ENCODE data around the gene CBFB. TPM values are rescaled to one million over a fixed set of nuclear protein-coding genes. Genes with fewer than 3 reads are reported as not detected.

Gene CBFB
- total RNA-seq, 1 experiment from 2014 or later = 76.3 TPM

- H3K4me2 ChIP-seq (ENCODE audit: insufficient read depth, insufficient read length, low read length) = peak overlapping the region; percentile 71
- no peaks in the 10 kb centered on the region for H3K27me3 ChIP-seq (ENCODE audit: insufficient read depth, low read length)
- H3T11ph ChIP-seq (ENCODE audit: low read length) = no peak overlapping the region
- H4K91ac ChIP-seq (ENCODE audit: insufficient read length, low read depth, low read length) = no peak overlapping the region
- peak overlapping the region; percentile 86 for H3K18ac ChIP-seq (ENCODE audit: insufficient read length, low read depth, low read length)
- H2AK5ac ChIP-seq (ENCODE audit: insufficient read length, low read length) = no peak overlapping the region
- H3K56ac ChIP-seq (ENCODE audit: insufficient read length, low read depth, low read length) = no peak overlapping the region
- H3K4ac ChIP-seq (ENCODE audit: low read depth, low read length) = no peak overlapping the region
- no peak overlapping the region for H3K27ac ChIP-seq (ENCODE audit: insufficient read length, low read depth, low read length)
- no peak overlapping the region for H2BK20ac ChIP-seq (ENCODE audit: low read depth, low read length, poor library complexity, severe bottlenecking)
- H3K79me1 ChIP-seq (ENCODE audit: insufficient read depth, low read depth, low read length, poor library complexity, severe bottlenecking) = no peaks in the 10 kb centered on the region
- H3K14ac ChIP-seq (ENCODE audit: insufficient read depth, low read length) = peak overlapping the region; percentile 72; the same call in 1 of the 2 replicates
- no peaks in the 10 kb centered on the region for H3K9me3 ChIP-seq (ENCODE audit: control insufficient read depth, low read depth, low read length)
- no peak for TF ChIP-seq CTCF (conservative IDR thresholded peaks at IDR 0.05)
- no peak overlapping the region for H2BK15ac ChIP-seq (ENCODE audit: low read depth, low read length)
- peaks cover 2% of the 10 kb centered on the region; the same call in 1 of the 2 replicates for H3K79me2 ChIP-seq (ENCODE audit: insufficient read depth, low read length)
- no peaks in the 10 kb centered on the region; the same call in 1 of the 2 replicates for H3K27me3 Mint-ChIP-seq (ENCODE audit: low read depth)
- peaks cover 0 to 21% (median 18%) of the 10 kb centered on the region in 3 experiments; a peak in 4 of 7 replicates for H3K36me3 Mint-ChIP-seq (ENCODE audit: insufficient read depth in 1 of 3, low read depth in 3 of 3)
- H3K23ac ChIP-seq (ENCODE audit: insufficient read length, low read depth, low read length) = no peak overlapping the region
- H3K23me2 ChIP-seq (ENCODE audit: insufficient read length, low read depth, low read length, poor library complexity, severe bottlenecking) = peaks cover 9% of the 10 kb centered on the region
- H4K20me1 ChIP-seq (ENCODE audit: control insufficient read depth, insufficient read depth, insufficient read length) = no peaks in the 10 kb centered on the region
- H4K8ac ChIP-seq (replicated peaks; ENCODE audit: insufficient read length, low read depth, low read length) = no peak overlapping the region
- H3K4me1 Mint-ChIP-seq = peaks cover 14 to 16% of the 10 kb centered on the region in 2 experiments
- H2BK12ac ChIP-seq (ENCODE audit: insufficient read length, low read depth, low read length) = no peak overlapping the region
- H3K4me3 Mint-ChIP-seq = peak overlapping the region; percentile 82 to 85
- H2BK120ac ChIP-seq (ENCODE audit: low read depth, low read length, poor library complexity, severe bottlenecking) = no peak overlapping the region
- H4K5ac ChIP-seq (ENCODE audit: insufficient read length, low read depth, low read length) = no peak overlapping the region
- peak overlapping the region; percentile 48 for H3K9ac ChIP-seq (ENCODE audit: extremely low read depth, insufficient read length, low read length)
- peak overlapping the region in 2 of 3 experiments; percentile 27 to 61; a peak in 3 of 7 replicates for H3K27ac Mint-ChIP-seq
- H2AFZ ChIP-seq (ENCODE audit: low read length) = no peak overlapping the region
- no CpG with 5 or more reads among the region's 10 CpGs for WGBS (ENCODE audit: extremely low coverage, insufficient read length, low lambda C conversion rate)
- H2BK5ac ChIP-seq (ENCODE audit: insufficient read length, low read length) = no peak overlapping the region
- no peaks in the 10 kb centered on the region for H3K9me3 Mint-ChIP-seq
- no peak for DNase-seq
- no peaks in the 10 kb centered on the region for H3K4me1 ChIP-seq (ENCODE audit: insufficient read depth, low read length)
Observed at GRCh38 chr16:67028167-67028695, 718 bp upstream of the CBFB start.
